PC-9 (cell line): ENCODE data around the gene MORN5.

ENCODE experiments used
- EZH2 ChIP-seq: fragments of 200-600 bp; sonication (generic); IDR thresholded peaks from 2 replicates; pipeline ENCODE4 v1.8.0; 2017; ENCODE audit warnings: antibody characterized with exemption, low read depth
- TF ChIP-seq, protein P1 (sequence below): fragments of 200-600 bp; sonication (generic); conservative IDR thresholded peaks from 2 replicates; pipeline ENCODE4 v1.6.1; 2017; ENCODE audit warnings: mixed run types, antibody characterized with exemption, mild to moderate bottlenecking, moderate library complexity

GRCh38 chr9:122207096-122207495 is 47.4 kb downstream of the MORN5 start:
- TF ChIP-seq, protein P1, sequence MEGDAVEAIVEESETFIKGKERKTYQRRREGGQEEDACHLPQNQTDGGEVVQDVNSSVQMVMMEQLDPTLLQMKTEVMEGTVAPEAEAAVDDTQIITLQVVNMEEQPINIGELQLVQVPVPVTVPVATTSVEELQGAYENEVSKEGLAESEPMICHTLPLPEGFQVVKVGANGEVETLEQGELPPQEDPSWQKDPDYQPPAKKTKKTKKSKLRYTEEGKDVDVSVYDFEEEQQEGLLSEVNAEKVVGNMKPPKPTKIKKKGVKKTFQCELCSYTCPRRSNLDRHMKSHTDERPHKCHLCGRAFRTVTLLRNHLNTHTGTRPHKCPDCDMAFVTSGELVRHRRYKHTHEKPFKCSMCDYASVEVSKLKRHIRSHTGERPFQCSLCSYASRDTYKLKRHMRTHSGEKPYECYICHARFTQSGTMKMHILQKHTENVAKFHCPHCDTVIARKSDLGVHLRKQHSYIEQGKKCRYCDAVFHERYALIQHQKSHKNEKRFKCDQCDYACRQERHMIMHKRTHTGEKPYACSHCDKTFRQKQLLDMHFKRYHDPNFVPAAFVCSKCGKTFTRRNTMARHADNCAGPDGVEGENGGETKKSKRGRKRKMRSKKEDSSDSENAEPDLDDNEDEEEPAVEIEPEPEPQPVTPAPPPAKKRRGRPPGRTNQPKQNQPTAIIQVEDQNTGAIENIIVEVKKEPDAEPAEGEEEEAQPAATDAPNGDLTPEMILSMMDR = no peak
- TF ChIP-seq EZH2 = no peak
